Midbrain (tissue), 1 donor: ENCODE results near the gene RARG.

Source experiments
- DNase-seq: peaks from one replicate; lab custom pipeline; 2025; lab: John Stamatoyannopoulos, UW

The RARG gene

DNA sequence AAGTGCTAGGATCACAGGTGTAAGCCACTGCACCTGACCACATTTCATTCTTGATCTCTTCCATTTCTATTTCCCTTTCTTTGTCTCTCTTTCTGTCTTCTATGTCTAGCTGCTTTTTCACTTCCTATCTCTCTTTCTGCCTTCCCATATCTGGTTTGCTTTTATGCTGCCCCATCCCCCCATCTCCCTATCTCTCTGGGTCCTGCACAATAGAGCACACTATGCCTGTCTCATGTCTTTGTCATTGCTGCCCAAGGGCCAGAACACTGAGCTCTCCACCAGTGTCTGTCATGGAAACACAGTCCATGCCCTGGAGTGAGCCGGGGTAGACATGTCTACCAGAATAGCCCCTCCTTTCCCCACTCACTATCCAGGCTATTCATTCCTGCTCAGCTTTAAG, 12.3 kb upstream of the RARG start:
- DNase-seq, result no peak

DNA sequence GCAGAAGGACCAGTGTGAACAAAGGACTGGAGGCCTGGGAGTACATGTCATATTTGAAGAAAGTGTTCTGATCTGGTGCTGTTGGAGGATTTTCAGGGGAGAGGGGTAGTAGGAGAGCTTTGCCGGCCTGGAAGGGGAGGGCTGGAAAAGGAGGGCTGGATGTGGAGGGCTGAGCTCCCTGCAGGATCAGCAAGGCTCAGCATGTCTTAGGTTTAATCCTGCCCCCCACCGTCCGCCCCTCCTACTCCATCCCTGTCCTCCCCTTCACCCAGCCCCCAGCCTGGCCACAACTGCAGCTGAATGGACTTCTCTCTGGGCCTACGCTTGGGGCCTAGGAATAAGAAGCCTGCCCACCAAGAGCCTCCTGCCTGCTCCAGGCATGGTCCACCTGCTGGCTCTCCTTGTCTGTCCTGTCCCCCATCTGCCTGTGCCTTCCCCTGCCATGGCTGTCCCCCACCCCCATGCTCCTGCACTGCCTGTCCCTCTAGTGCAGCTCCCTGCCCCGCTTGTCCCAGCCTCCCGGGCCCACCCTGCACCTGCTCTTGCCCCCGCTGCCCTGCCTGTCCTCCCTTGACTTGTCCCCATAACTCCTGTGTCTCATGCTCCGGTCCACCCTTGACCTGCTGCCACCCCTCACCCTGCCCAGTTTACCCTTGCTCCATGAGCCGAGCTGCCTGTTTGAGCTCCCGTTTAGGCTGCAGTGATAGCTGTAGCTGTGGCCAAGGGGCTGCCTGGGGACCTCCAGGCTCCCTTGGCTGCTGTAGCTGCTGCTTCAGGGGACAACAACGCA, 9.8 kb upstream of the RARG start:
- DNase-seq, result no peak

DNA sequence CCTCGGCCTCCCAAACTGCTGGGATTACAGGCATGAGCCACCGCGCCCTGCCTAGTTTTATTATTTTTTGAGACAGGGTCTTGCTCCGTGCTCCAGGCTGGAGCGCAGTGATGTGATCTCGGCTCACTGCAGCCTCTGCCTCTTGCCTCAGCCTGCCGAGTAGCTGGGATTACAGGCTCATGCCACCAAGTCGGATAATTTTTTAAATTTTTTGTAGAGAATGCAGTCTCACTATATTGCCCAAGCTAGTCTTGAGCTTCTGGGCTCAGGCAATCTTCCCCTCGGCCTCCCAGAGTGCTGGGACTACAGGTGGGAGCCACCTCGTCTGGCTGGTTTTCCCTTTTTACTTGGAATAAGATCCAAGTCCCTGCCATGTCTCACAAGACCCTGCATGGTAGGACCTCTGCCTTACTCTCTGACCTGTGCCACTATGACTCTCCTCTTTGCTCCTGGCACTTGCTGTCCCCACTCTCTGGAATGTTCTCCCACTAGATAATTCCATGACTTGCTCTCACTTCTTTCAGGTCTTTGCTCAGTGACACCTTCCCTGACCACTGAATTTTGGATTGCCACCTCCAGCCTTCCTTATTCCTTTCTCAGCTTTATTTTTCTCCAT, 7.7 kb upstream of the RARG start:
- DNase-seq, result no peak

DNA sequence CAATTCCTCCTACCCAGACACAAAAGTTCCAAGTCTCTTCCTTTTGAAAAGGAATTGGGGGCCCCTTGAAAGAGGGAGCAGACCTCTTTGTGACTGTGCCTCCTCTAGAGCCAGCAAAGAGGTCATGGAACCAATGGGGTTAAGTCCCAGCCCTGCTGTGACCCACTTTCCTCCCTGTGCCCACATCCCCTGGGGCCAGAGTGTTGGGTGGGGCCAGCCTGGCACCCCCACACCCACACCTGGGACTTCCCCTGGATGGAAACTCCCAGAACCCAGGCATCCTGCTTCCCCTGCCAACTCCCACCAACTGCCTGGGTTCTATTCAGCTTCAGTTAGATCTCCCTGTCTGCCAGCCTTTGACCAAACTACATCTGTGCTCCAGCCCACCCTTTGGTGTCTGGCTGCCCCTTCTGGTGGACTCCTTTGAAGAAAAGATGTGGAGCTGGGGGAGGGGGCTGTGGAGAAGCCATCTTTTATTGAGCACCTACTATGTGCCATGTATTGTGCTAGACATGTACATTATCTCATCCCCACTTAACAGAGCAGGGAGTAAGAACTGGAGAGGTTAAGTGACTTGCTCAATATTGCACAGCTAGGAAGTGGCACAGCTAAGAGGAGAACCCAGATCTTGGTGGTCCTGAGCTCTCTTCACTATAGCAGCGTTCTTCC, 4.6 kb upstream of the RARG start:
- DNase-seq, result no peak

DNA sequence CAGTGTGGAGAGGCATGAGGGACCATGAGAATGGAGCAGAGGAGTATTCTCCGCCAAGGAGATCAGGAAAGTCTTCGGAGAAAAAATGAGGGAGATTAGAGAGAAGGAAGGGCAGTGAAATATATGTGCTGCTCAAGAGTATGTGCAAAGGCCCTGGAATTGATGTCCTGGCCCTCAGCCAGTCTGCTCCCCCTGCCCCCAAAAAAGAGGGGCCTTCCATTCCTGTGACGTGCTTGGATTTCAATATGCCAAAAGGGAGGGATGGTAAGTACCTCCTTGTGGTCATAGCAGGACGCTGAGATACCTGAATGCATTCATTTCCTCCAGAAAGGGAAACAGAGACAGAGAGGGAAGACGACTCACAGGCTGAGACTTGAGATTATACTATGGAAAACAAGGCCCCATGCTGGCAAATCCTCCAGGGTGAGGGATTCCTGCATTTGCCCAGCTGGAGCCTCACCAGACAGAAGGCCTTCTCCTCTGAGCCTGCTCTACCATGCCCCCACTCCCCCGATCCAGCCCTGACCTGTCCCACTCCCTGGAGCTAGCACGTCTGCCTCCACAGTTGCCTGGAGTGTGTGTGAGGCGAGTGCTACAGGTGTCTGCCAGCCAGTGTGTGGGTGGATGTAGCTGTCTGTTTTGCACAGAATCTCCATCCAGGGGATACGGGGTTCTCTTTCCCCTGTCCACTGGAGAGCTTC, 3.9 kb upstream of the RARG start:
- no peak for DNase-seq

DNA sequence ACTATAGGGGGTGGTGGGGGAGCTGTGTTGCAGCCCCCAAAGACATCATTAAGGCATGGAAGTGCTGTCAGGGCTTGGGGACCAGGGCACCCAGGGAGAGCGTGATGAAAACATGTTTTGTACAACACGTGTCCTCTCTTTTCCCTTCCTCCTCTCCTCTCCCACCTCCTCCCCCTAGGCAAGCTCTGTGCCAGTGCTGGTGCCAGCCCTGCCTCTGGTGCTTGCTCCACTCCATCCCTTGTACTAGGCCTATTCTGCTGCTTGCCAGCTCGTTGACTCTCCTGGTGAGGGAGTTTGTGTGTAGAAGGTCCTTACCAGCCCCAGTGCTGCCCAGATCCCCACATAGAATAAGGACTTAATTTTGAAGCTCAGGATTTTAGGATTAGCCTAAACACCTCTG, 3.2 kb upstream of the RARG start:
- no peak for DNase-seq

DNA sequence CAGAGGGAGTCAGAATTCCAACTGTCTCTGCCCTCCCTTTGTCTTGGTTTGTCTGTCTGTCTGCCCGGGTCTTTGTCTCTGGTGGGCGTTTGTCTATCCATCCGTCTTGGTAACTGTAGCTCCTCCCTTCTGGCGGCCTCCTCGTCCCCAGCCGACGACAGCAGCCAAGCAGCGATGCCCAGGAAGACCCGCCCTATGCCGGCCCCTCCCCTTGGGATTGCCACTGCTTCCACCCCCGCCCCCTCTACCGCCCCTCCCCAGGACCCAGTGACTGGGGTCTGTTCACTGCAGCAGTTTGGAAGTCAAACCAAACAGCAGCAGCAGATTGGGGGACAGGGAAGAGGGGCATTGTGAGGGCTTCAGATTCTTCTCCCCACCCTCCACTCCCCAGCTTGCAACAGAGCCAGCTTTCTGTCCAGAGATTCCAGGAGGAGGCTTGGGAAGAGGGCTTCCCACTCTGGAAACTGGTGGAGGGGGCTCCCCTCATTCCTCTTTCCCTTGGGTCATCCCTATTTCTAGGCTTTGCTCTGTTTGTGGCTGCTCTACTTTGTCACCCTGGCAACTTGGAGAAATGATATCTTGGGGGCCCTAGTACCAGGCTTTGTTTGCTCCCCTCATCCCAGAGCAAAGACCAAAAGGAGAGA, 2.4 kb upstream of the RARG start:
- DNase-seq, result no peak

DNA sequence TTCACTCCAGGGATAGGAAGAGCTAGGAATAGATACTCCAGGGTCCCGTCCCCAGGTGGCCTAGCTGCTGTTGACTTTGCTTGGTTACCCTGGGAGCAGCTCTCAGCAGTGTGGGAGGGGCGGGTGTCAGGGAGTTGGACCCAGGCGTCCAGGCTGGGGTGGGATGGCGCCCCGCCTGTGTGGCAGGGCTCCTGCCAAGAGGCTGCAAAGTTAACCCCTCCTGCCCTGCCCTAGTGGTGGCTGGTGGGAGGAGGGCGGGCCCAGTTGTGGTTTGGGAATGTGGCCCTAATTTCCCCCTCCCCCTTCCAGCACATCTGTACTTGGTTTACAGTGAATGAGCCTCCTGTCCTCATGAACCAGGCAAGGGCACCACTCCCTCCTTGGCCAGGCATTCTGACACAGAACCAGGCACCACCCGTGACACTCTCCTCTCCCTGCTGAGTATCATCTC, 1.7 kb upstream of the RARG start:
- DNase-seq, result no peak

DNA sequence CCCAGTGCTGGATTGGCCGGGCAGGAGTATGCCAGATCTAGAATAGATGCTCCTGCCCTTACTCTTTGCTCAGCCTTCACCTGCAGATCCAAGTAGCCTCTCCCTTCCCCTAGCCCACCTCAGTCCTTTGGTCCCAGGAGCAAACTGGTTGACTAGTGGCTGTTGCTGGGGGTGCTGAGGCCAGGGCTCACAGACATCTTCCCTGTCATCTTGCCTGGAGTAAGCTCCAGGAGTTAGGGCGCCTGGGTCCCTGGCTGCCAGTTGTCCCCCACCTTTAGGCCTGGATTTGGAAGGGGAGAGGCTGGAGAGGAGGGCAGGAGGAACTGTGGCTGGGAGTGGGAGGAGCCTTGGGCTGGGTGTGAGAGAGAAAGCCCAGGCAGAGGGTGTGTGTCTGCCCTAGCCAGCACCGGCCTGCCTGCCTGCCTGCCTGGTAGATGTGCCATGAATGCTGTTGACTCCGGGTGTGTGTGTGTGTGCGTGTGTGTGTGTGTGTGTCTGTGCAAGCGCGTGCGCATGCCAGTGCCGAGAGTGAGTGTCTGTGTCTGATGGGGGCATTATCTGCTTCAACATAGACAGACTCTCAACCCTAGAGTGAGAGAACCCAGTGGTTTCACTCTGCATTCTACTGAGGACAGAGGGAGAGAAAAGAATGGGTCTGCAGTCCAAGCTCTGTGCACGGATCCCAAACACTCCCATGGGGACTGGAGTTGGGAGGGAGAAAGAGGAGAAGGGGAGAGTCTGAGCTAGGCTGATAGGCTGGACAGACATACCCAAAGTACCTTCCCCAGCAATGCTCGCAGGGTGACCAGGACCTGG, 845 bp upstream of the RARG start:
- peak; percentile 33 for DNase-seq

DNA sequence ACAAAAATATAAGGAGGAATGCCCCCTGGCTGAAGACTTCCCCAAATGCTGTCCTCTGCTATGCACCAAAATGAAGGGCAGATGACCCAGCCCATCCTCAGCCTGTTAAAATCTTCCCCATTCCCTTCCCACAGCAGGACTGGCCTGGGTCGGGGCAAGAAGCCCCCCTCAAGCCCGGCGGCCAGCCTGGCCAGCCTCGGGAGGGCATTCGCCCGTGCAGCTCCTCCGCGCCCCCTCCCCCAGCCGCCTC, 413 bp downstream of the RARG start:
- no peak for DNase-seq

DNA sequence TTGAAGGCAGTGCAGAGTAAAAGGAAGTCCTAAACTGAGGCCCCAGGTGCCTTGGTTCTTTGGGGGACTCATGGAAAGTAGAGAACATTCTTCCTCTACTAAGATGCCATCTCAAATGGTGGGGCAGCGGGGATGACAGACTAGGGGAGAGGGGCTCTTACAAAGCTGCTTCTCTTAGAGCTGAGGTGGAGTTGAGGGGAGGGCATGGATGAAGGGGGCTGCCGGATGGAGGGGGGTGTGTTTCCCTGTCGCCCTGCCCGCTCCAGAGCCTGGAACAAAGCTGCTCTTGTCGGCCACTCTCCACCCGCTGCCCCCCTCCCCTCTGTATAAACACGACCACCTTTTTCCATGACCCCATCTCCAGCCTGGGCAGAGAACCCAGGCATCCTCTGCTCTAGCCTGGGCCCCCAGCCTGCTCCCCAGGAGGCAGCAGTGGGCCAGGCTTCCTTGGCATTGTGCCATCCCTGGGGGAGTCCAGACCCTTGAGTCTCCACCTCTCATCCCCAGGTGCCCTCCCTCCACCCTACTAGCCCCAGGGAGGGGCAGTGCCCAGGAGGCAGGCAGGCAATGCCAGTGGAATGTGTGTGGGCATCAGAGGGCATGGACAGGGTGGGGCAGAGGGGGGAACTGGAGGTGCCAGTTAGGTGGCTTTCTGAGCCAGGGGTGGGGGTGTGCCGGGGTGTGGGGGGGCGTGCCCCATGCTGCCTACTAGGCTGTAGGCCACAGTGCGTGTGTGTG, 1.7 kb downstream of the RARG start:
- no peak for DNase-seq

DNA sequence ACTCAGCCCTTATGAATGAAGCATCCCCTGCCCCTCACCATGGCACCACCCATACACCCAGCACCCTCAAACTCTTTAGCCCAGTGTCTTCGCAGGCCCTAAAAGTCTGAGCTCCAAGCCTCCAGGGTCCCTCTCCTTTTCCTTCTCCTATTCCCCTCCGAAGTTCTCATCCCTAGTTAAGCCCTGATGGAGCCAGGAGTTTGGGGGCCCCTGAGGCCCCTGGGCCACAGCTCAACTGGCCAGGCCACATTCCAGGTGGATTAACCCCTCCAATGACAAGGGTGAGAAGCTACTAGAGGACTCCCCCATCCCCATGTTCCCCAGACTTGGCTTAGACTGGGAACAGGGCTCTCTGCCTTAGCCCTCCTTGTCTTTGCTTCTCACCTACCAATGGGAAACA, 2.6 kb downstream of the RARG start:
- DNase-seq, result no peak

DNA sequence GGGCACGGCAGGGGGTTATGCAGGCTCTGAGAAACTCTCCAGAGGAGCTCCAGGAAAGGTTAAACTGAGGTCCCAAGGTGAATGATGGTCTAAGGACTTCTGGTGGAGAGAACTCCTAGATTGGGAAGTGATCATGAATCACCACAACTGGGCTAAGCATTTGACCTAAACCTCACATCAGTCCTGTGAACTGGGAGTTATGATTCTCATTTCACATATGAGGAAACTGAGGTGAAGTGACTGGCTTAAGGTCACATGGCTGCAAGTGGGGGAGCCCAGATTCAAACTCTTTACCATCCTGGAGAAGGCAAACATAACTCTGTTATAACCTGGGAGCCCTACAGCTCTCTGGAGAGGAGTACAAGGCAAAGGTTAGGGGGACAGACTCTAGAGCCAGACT, 4.2 kb downstream of the RARG start:
- DNase-seq, result no peak

DNA sequence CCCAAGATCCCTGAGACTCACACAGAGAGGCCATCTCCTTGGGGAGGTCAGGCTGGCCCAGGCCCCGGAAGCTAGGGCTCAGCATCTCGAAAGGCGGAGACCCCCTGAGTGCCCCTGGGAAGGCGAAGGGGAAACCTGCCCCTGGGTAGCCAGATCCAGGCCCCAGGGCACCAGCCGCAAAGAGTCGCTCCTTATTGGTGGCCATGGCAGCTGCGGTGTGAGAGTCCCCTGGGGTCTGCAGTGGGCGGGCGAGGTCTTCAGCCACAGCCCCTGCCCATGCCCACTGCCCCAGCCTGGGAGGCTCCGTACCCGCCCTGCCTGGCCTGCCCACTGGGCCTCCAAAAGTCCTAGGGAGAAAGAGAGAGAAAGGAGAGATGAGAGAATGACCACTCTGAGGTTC, 4.7 kb downstream of the RARG start:
- DNase-seq, result no peak

DNA sequence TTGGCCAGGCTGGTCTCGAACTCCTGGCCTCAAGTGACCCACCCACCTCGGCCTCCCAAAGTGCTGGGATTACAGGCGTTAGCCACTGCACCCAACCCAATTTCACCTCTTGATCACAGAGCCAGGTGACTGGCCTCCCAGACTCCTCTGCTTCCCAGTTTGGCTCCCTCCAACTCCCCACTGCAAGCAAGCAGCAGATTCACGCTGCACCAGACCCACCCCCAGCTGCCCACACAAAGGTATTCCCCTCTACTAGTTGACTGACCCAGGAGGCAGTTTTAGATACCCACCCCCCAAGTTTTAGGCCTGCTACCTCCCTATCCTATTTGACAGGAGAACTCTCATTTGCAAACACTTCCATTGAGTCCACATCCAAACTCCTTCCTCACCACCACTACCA, 5.2 kb downstream of the RARG start:
- DNase-seq, result no peak

DNA sequence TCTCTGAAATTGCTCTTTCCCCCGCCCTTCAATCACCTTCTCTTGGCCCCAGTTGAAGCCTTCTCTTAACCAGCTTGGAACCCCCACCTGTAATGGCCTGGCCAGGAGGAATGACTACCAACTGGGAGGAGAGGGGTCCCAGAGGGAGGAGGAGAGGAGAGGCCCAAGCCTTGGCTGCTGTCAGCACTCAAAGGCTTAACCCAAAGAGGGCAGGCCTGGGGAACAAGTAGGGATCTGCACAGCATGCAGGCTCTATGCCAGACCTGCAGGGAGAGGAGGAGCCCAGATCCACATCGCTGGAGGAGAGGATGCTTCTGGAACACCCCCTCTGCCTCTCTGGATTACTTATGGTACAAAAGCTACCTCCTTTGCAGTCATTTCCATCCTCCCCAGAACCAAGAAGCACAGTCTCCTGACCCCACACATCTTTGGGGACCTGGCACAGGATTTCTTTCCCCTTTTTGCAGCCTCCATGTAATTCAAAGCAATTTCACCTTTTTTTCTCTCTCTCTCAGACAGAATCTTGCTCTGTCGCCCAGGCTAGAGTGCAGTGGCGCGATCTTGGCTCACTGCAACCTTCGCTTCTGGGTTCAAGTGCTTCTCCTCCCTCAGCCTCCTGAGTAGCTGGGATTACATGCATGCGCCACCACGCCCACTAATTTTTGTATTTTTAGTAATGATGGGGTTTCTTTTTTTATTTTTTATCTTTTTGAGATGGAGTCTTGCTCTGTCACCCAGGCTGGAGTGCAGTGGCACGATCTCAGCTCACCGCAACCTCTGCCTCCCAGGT, 6.2 kb downstream of the RARG start:
- no peak for DNase-seq

DNA sequence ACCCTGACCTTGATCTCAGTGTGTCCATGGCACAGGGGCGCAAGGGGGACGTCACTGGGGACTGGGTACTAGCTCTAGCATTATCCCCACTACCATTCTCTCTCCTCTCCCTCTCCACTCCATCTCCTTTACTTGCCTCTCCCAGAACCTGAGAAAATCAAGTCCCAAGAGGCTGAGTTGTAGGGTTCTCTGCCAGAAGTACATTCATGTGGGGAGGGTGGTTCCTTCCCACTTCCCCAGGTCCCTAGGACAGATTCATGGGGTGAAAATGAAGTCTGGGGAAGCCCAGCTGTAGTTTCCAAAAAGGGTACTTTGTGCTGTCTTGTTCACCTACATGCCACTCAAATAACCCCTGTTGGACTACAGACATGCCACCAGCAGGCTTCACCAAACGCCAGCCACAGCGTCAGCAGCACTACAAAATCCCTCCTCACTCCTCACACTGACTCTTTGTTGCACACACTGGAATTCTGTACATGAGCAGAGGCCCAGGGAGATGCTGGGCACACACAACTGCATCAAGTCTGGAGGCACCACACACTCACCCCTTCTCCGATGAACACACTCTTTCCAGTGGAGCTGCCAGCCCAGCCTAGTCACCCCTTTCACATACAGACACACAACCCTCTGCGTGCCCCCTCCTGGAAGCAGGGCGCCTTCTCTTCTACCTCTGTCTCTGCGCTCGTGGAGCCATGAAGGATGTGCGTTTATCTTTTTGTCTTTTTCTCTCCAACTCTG, 6.9 kb downstream of the RARG start:
- DNase-seq, result no peak

DNA sequence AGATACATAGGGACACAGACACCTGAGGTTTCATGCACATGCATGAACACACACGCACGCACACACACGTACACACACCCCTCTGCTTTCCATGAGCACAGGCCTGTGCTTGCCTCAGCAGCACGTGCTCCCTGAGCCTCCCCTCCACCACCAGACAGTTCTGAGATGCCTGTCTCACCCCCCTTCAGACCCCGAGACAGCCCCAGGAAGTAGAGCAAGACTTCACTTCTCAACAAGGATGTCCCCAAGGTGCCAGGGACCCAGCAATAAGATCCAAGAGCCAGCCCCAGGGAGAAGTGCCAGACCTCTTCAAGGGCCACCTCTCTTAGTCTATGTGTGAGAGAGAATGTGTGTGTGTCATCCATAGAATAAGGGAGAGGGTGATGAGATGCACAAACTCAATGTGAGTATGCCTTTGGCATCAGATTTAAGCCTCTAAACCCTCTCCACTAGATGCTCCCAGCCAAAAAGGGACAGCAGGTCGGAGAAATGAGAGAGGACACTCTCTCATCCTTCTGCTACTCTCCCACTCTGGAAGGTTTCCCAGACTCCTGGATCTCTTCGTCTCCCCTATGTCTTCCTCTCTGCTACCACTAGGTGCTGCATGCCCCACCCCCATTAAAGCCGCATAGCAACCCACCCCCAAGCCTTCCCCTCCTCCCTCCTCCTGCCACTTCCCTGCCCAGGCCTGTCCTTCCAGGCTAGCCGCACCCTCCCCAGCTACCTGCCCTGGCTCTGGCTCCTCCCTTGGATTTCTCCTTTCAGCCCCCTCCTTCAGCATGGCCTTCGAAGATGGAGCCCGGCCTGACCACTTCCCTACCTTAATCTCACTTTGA, 7.7 kb downstream of the RARG start:
- no peak for DNase-seq
